SK-N-SH (cell line): ENCODE measurements around the gene GCLC. TPM values are rescaled to one million over a fixed set of nuclear protein-coding genes. Genes with fewer than 3 reads are reported as not detected.

Source experiments
- CTCF ChIA-PET: fragments of 300-600, 350-600 bp; formaldehyde crosslinking; extraction: SDS; loops from one replicate; lab custom pipeline; 2021; lab: Yijun Ruan, JAX
- POLR2A ChIA-PET: fragments of 350-600 bp; sonication (Branson Sonifier 250); formaldehyde crosslinking; extraction: SDS; loops from one replicate; lab custom pipeline; 2020; ENCODE audit warnings: antibody characterized with exemption, inconsistent platforms; lab: Yijun Ruan, JAX
- DNase-seq: peaks from one replicate; pipeline ENCODE4 v3.0.0; 2012
- H2AFZ ChIP-seq: fragments of 200-600 bp; sonication (generic); 2 replicates; pipeline ENCODE4 v1.8.1; 2016; ENCODE audit warnings: antibody characterized with exemption, mild to moderate bottlenecking, low read depth
- H3F3A ChIP-seq: fragments of 200-600 bp; sonication (generic); replicated peaks from 2 replicates; pipeline ENCODE3; 2016; ENCODE audit warnings: antibody characterized with exemption, mild to moderate bottlenecking; ENCODE audit not compliant: insufficient read depth
- H3K27ac ChIP-seq, 2 experiments: fragments of 200-500 bp in 1 of 2; fragments of 200-600 bp in 1 of 2; sonication (Bioruptor generic) in 1 of 2; sonication (generic), shearing (Covaris generic) in 1 of 2; 2 replicates each; pipeline versions ENCODE4 v1.5.1 to v1.6.1; 2014 to 2016; ENCODE audit warnings: low read depth in 2 of 2, inconsistent platforms in 1 of 2, low read length in 1 of 2, mild to moderate bottlenecking in 1 of 2, mixed read lengths in 1 of 2
- H3K27me3 ChIP-seq: fragments of 200-600 bp; sonication (generic), shearing (Covaris generic); 2 replicates; pipeline ENCODE4 v1.6.1; 2016; ENCODE audit warnings: mixed run types; ENCODE audit not compliant: insufficient read depth
- H3K36me3 ChIP-seq, 2 experiments: fragments of 200-500 bp in 1 of 2; fragments of 200-600 bp in 1 of 2; sonication (Bioruptor generic) in 1 of 2; sonication (generic) in 1 of 2; replicated peaks in 1 of 2; 2 replicates each; pipeline versions ENCODE3 to v1.5.1; 2014 to 2016; ENCODE audit warnings: low read length in 1 of 2, mild to moderate bottlenecking in 1 of 2; ENCODE audit not compliant: insufficient read depth in 2 of 2, control insufficient read depth in 1 of 2
- H3K4me1 ChIP-seq, 2 experiments: fragments of 200-500 bp in 1 of 2; fragments of 200-600 bp in 1 of 2; sonication (Bioruptor generic) in 1 of 2; sonication (generic), shearing (Covaris generic) in 1 of 2; 2 replicates each; pipeline versions ENCODE4 v1.5.1 to v1.6.1; 2014 to 2016; ENCODE audit warnings: low read depth in 1 of 2, low read length in 1 of 2, mixed run types in 1 of 2; ENCODE audit not compliant: insufficient read depth in 2 of 2, control insufficient read depth in 1 of 2
- H3K4me2 ChIP-seq: fragments of 200-600 bp; sonication (generic), shearing (Covaris generic); 2 replicates; pipeline ENCODE4 v1.6.1; 2017; ENCODE audit warnings: mixed run types
- H3K4me3 ChIP-seq, 2 experiments: fragments of 200-500 bp in 1 of 2; fragments of 200-600 bp in 1 of 2; sonication (Bioruptor generic) in 1 of 2; sonication (generic), shearing (Covaris generic) in 1 of 2; 2 replicates each; pipeline versions ENCODE4 v1.5.1 to v1.8.1; 2014 to 2016; ENCODE audit warnings: low read depth in 2 of 2, inconsistent platforms in 1 of 2, low read length in 1 of 2, mild to moderate bottlenecking in 1 of 2, mixed read lengths in 1 of 2, moderate library complexity in 1 of 2
- H3K79me2 ChIP-seq: fragments of 200-600 bp; sonication (generic); 2 replicates; pipeline ENCODE4 v1.8.1; 2017; ENCODE audit warnings: mild to moderate bottlenecking; ENCODE audit not compliant: insufficient read depth
- H3K9ac ChIP-seq: fragments of 200-600 bp; sonication (generic); 2 replicates; pipeline ENCODE4 v1.6.1; 2017; ENCODE audit warnings: mixed run types
- H3K9me2 ChIP-seq: fragments of 200-600 bp; sonication (generic); 2 replicates; pipeline ENCODE4 v1.6.1; 2017; ENCODE audit warnings: mixed run types
- H3K9me3 ChIP-seq: fragments of 200-600 bp; sonication (generic); 2 replicates; pipeline ENCODE4 v1.6.1; 2017; ENCODE audit warnings: mixed run types, mild to moderate bottlenecking, moderate library complexity
- H4K20me1 ChIP-seq: fragments of 200-600 bp; sonication (generic); 2 replicates; pipeline ENCODE4 v1.6.1; 2017; ENCODE audit warnings: mild to moderate bottlenecking, mixed run types; ENCODE audit not compliant: insufficient read depth
- CHD2 ChIP-seq: fragments of 150-350 bp; IDR thresholded peaks from 2 replicates; pipeline ENCODE4 v1.6.1; 2018; ENCODE audit warnings: low read length; ENCODE audit not compliant: partially characterized antibody
- ELF1 ChIP-seq: IDR thresholded peaks from 2 replicates; pipeline ENCODE4 v1.4.0; 2012
- EP300 ChIP-seq, 2 experiments: IDR thresholded peaks; 2 replicates each; pipeline versions ENCODE4 v1.4.0 to v1.6.1; 2012; ENCODE audit warnings: borderline replicate concordance in 1 of 2, low read depth in 1 of 2, low read length in 1 of 2
- FOSL2 ChIP-seq: IDR thresholded peaks from 2 replicates; pipeline ENCODE4 v1.4.0; 2012; ENCODE audit warnings: low read depth, mild to moderate bottlenecking, moderate library complexity, borderline replicate concordance
- FOXJ3 ChIP-seq: sonication (generic); formaldehyde crosslinking; IDR thresholded peaks from 2 replicates; pipeline ENCODE4 v1.5.1; 2020; ENCODE audit warnings: mild to moderate bottlenecking, missing genetic modification reagents
- GATA2 ChIP-seq: sonication (generic); formaldehyde crosslinking; IDR thresholded peaks from 2 replicates; pipeline ENCODE4 v1.5.0; 2020; ENCODE audit warnings: mild to moderate bottlenecking, missing genetic modification reagents
- MEF2A ChIP-seq: IDR thresholded peaks from 2 replicates; pipeline ENCODE4 v1.4.0; 2012; ENCODE audit warnings: low read depth, borderline replicate concordance
- MXI1 ChIP-seq: IDR thresholded peaks from 2 replicates; pipeline ENCODE4 v1.6.1; 2012; ENCODE audit warnings: mild to moderate bottlenecking, low read depth, low read length, improper control_type of control experiment
- NFIC ChIP-seq: IDR thresholded peaks from 2 replicates; pipeline ENCODE4 v1.4.0; 2012; ENCODE audit warnings: borderline replicate concordance
- POLR2AphosphoS5 ChIP-seq: IDR thresholded peaks from 2 replicates; pipeline ENCODE4 v1.6.1; 2012; ENCODE audit warnings: low read depth, low read length
- RXRA ChIP-seq: IDR thresholded peaks from 2 replicates; pipeline ENCODE4 v1.4.0; 2012; ENCODE audit warnings: low read depth, mild to moderate bottlenecking, borderline replicate concordance
- SIN3A ChIP-seq: IDR thresholded peaks from 2 replicates; pipeline ENCODE4 v1.6.1; 2012; ENCODE audit warnings: low read depth, mild to moderate bottlenecking, low read length, moderate library complexity, borderline replicate concordance
- SMC3 ChIP-seq: IDR thresholded peaks from 2 replicates; pipeline ENCODE4 v1.6.1; 2012; ENCODE audit warnings: low read depth, low read length, improper control_type of control experiment
- TCF12 ChIP-seq: IDR thresholded peaks from 2 replicates; pipeline ENCODE4 v1.4.0; 2012
- YY1 ChIP-seq: IDR thresholded peaks from 2 replicates; pipeline ENCODE4 v1.4.0; 2012; ENCODE audit warnings: low read depth, mild to moderate bottlenecking
- WGBS: methylation state at CpG from one replicate; pipeline ENCODE4 v1.1.6; 2017; ENCODE audit warnings: low lambda C conversion rate; 5-methylcytosine and 5-hydroxymethylcytosine counted together
- polyA plus RNA-seq, 3 experiments: library from polyadenylated mRNA; depleted of rRNA; stranded (reverse); fragments of >200 nt; gene quantifications; 2 replicates each; pipeline ENCODE4 v1.2.3, GENCODE V29; 2012
- TF ChIP-seq, protein P1 (sequence below): IDR thresholded peaks from 2 replicates; pipeline ENCODE4; 2012
- TF ChIP-seq, protein P2 (sequence below): IDR thresholded peaks from 2 replicates; pipeline ENCODE4 v1.4.0; 2012; ENCODE audit warnings: low read depth, borderline replicate concordance
- TF ChIP-seq, protein P3 (sequence below): fragments of 150-350 bp; IDR thresholded peaks from 2 replicates; pipeline ENCODE4 v1.6.1; 2017; ENCODE audit warnings: antibody characterized with exemption, low read length, low read depth, borderline replicate concordance
- TF ChIP-seq, protein P4 (sequence below): IDR thresholded peaks from 2 replicates; pipeline ENCODE4 v1.4.0; 2012; ENCODE audit warnings: low read depth

The GCLC gene
- polyA plus RNA-seq, 1 of the 3 experiments (the other 2 are of a cell fraction): 7.5 TPM

DNA sequence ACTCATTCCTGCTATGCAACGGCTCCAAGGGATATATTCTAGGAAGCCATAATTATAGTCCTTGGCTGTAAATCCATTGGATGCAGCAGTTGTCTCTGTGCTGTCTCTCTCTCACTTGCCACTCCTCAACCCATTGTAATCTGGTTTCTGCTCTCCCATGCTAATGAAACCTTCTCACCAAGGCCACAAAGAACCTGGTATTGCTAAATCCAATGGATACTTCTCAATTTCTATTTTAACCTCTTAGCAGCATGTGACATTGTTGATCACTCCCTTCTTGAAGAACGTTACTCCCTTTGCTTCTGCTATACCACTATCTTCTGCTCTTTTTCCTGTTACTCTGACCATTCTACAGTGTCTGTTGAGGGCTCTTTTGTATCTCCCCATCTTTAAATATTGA is 39.8 kb upstream of the GCLC start:
- no peaks in the 10 kb centered on the region for H4K20me1 ChIP-seq
- WGBS: 24% methylated on average over 2 of the region's 2 CpGs
- H3K27me3 ChIP-seq: no peaks in the 10 kb centered on the region
- H3K36me3 ChIP-seq: no peaks in the 10 kb centered on the region
- H3K9ac ChIP-seq: no peak overlapping the region
- H3K27ac ChIP-seq: no peak overlapping the region
- no peaks in the 10 kb centered on the region for H3K79me2 ChIP-seq
- ChIA-PET CTCF (interaction anchor here (0.7 kb wide), 1 partner anchor 92 kb away, joined by 3 read pairs; no protein-coding TSS in a partner anchor), POLR2A (no interaction called here)
- no peaks in the 10 kb centered on the region for H3K9me2 ChIP-seq
- no peak for DNase-seq
- H2AFZ ChIP-seq: no peak overlapping the region
- H3K9me3 ChIP-seq: no peaks in the 10 kb centered on the region
- no peaks in the 10 kb centered on the region for H3K4me1 ChIP-seq
- no peaks in the 10 kb centered on the region for H3F3A ChIP-seq
- no peak for TF ChIP-seq ELF1
- no peak for TF ChIP-seq RXRA
- no peak for TF ChIP-seq EP300 (IDR thresholded peaks at IDR 0.05; ENCODE audit: borderline replicate concordance in 1 of 2, low read depth in 1 of 2, low read length in 1 of 2)
- TF ChIP-seq, protein P1, sequence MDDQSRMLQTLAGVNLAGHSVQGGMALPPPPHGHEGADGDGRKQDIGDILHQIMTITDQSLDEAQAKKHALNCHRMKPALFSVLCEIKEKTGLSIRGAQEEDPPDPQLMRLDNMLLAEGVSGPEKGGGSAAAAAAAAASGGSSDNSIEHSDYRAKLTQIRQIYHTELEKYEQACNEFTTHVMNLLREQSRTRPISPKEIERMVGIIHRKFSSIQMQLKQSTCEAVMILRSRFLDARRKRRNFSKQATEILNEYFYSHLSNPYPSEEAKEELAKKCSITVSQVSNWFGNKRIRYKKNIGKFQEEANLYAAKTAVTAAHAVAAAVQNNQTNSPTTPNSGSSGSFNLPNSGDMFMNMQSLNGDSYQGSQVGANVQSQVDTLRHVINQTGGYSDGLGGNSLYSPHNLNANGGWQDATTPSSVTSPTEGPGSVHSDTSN: no peak
- no peak for TF ChIP-seq FOSL2
- H3K4me3 ChIP-seq: no peak overlapping the region
- H3K4me2 ChIP-seq: no peak overlapping the region

DNA sequence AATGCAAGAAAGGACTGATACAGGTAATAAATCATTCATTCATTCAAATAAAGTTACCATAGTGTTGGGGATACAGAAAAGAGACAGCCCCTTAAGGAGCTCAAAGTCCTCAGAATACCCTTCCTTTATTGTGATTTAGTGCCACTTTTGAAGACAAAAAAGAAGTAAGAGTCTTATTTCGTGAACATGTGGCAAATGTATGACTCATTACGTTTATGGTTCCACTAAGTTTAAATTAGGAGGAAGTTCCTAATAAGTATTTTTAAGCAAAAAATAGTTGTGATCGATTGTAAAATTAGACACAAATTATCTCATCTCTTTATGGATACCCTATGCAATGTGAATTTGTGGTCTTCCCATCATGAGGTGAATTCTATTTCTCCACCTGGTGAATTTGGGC is 38.5 kb upstream of the GCLC start:
- no peaks in the 10 kb centered on the region for H4K20me1 ChIP-seq
- CTCF ChIA-PET: no interaction called here
- no peak overlapping the region for H3K27ac ChIP-seq
- H3F3A ChIP-seq: no peaks in the 10 kb centered on the region
- TF ChIP-seq MXI1: no peak
- TF ChIP-seq, protein P2, sequence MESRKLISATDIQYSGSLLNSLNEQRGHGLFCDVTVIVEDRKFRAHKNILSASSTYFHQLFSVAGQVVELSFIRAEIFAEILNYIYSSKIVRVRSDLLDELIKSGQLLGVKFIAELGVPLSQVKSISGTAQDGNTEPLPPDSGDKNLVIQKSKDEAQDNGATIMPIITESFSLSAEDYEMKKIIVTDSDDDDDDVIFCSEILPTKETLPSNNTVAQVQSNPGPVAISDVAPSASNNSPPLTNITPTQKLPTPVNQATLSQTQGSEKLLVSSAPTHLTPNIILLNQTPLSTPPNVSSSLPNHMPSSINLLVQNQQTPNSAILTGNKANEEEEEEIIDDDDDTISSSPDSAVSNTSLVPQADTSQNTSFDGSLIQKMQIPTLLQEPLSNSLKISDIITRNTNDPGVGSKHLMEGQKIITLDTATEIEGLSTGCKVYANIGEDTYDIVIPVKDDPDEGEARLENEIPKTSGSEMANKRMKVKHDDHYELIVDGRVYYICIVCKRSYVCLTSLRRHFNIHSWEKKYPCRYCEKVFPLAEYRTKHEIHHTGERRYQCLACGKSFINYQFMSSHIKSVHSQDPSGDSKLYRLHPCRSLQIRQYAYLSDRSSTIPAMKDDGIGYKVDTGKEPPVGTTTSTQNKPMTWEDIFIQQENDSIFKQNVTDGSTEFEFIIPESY: no peak
- TF ChIP-seq SMC3: no peak
- TF ChIP-seq FOXJ3 (CRISPR knock-in tag): no peak
- no peak for TF ChIP-seq NFIC
- no peak for TF ChIP-seq CHD2
- no peak for TF ChIP-seq TCF12
- TF ChIP-seq, protein P1: no peak
- no peak for TF ChIP-seq POLR2AphosphoS5
- TF ChIP-seq RXRA: no peak
- no peak for TF ChIP-seq SIN3A
- TF ChIP-seq YY1: no peak
- no peak for TF ChIP-seq EP300 (IDR thresholded peaks at IDR 0.05; ENCODE audit: borderline replicate concordance in 1 of 2, low read depth in 1 of 2, low read length in 1 of 2)
- no peak for TF ChIP-seq GATA2 (CRISPR knock-in tag)
- TF ChIP-seq, protein P3, sequence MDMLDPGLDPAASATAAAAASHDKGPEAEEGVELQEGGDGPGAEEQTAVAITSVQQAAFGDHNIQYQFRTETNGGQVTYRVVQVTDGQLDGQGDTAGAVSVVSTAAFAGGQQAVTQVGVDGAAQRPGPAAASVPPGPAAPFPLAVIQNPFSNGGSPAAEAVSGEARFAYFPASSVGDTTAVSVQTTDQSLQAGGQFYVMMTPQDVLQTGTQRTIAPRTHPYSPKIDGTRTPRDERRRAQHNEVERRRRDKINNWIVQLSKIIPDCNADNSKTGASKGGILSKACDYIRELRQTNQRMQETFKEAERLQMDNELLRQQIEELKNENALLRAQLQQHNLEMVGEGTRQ: no peak
- TF ChIP-seq MEF2A: no peak
- TF ChIP-seq, protein P4, sequence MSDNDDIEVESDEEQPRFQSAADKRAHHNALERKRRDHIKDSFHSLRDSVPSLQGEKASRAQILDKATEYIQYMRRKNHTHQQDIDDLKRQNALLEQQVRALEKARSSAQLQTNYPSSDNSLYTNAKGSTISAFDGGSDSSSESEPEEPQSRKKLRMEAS: no peak
- H2AFZ ChIP-seq: no peak overlapping the region
- H3K9me3 ChIP-seq: no peaks in the 10 kb centered on the region
- POLR2A ChIA-PET: no interaction called here
- no peaks in the 10 kb centered on the region for H3K9me2 ChIP-seq
- no peak overlapping the region for H3K4me2 ChIP-seq
- no peaks in the 10 kb centered on the region for H3K79me2 ChIP-seq
- H3K36me3 ChIP-seq: no peaks in the 10 kb centered on the region
- H3K4me1 ChIP-seq: no peaks in the 10 kb centered on the region
- no peak overlapping the region for H3K4me3 ChIP-seq
- WGBS: 53% methylated on average over 3 of the region's 3 CpGs
- H3K27me3 ChIP-seq: no peaks in the 10 kb centered on the region
- H3K9ac ChIP-seq: no peak overlapping the region
- no peak for DNase-seq
